MM.1S (cell line): ENCODE measurements around the gene GAA.

Experiments
- EZH2 ChIP-seq: fragments of 300-600 bp; sonication (generic); optimal IDR thresholded peaks from 2 replicates; pipeline ENCODE3; 2017; ENCODE audit warnings: low read depth, mild to moderate bottlenecking, antibody characterized with exemption, low read length, mixed read lengths
- TF ChIP-seq, protein P1 (sequence below): fragments of 300-600 bp; sonication (generic); IDR thresholded peaks from 2 replicates; pipeline ENCODE4 v1.5.1; 2016; ENCODE audit warnings: antibody characterized with exemption, low read length, mixed read lengths

DNA sequence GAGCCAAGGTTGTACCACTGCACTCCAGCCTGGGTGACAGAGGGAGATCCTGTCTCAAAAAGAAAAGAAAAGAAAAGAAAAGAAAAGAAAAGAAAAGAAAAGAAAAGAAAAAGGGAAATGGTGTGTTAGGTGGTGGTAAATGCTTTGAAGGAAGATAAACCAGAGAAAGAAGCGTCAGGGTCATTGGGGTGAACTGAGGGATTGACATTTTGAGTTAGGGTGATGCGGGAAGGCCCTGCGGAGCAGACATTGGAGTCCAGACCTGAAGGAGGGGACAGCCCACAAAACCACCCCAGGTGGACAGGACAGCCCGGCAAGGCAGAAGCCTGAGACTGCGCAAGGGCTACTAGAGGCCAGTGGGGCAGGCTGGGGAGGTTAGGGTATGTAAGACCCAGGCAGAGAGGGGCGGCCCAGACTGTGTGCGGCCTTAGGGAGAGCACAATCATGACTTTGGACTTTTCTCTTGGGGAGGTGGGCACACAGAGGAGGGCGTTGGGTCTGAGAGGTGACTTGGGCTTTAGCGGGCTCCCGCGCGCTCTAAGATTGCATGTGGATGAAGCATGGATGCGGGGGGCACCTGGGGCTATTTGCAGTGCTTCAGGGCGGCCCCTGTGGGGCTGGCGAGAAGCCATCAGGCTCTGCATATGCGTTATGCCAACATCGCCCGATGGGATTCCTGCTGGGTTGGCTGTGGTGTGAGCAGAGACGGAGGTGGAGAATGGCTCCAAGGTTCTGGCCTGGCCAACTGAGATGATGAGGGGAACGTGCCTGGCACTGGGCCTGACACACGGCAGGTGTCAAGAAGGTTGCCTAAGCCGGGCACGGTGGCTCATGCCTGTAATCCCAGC, 3.3 kb upstream of the GAA start:
- TF ChIP-seq, protein P1, sequence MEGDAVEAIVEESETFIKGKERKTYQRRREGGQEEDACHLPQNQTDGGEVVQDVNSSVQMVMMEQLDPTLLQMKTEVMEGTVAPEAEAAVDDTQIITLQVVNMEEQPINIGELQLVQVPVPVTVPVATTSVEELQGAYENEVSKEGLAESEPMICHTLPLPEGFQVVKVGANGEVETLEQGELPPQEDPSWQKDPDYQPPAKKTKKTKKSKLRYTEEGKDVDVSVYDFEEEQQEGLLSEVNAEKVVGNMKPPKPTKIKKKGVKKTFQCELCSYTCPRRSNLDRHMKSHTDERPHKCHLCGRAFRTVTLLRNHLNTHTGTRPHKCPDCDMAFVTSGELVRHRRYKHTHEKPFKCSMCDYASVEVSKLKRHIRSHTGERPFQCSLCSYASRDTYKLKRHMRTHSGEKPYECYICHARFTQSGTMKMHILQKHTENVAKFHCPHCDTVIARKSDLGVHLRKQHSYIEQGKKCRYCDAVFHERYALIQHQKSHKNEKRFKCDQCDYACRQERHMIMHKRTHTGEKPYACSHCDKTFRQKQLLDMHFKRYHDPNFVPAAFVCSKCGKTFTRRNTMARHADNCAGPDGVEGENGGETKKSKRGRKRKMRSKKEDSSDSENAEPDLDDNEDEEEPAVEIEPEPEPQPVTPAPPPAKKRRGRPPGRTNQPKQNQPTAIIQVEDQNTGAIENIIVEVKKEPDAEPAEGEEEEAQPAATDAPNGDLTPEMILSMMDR = no peak
- TF ChIP-seq EZH2 = no peak
